SK-N-SH (cell line): ENCODE data around the gene CCNY. TPM values are rescaled to one million over a fixed set of nuclear protein-coding genes. Genes with fewer than 3 reads are reported as not detected.

Experiments
- CTCF ChIA-PET: fragments of 300-600, 350-600 bp; formaldehyde crosslinking; extraction: SDS; loops from one replicate; lab custom pipeline; 2021; lab: Yijun Ruan, JAX
- POLR2A ChIA-PET: fragments of 350-600 bp; sonication (Branson Sonifier 250); formaldehyde crosslinking; extraction: SDS; loops from one replicate; lab custom pipeline; 2020; ENCODE audit warnings: antibody characterized with exemption, inconsistent platforms; lab: Yijun Ruan, JAX
- DNase-seq: peaks from one replicate; pipeline ENCODE4 v3.0.0; 2012
- H2AFZ ChIP-seq: fragments of 200-600 bp; sonication (generic); 2 replicates; pipeline ENCODE4 v1.8.1; 2016; ENCODE audit warnings: antibody characterized with exemption, mild to moderate bottlenecking, low read depth
- H3F3A ChIP-seq: fragments of 200-600 bp; sonication (generic); replicated peaks from 2 replicates; pipeline ENCODE3; 2016; ENCODE audit warnings: antibody characterized with exemption, mild to moderate bottlenecking; ENCODE audit not compliant: insufficient read depth
- H3K27ac ChIP-seq, 2 experiments: fragments of 200-500 bp in 1 of 2; fragments of 200-600 bp in 1 of 2; sonication (Bioruptor generic) in 1 of 2; sonication (generic), shearing (Covaris generic) in 1 of 2; 2 replicates each; pipeline versions ENCODE4 v1.5.1 to v1.6.1; 2014 to 2016; ENCODE audit warnings: low read depth in 2 of 2, inconsistent platforms in 1 of 2, low read length in 1 of 2, mild to moderate bottlenecking in 1 of 2, mixed read lengths in 1 of 2
- H3K27me3 ChIP-seq: fragments of 200-600 bp; sonication (generic), shearing (Covaris generic); 2 replicates; pipeline ENCODE4 v1.6.1; 2016; ENCODE audit warnings: mixed run types; ENCODE audit not compliant: insufficient read depth
- H3K36me3 ChIP-seq, 2 experiments: fragments of 200-500 bp in 1 of 2; fragments of 200-600 bp in 1 of 2; sonication (Bioruptor generic) in 1 of 2; sonication (generic) in 1 of 2; replicated peaks in 1 of 2; 2 replicates each; pipeline versions ENCODE3 to v1.5.1; 2014 to 2016; ENCODE audit warnings: low read length in 1 of 2, mild to moderate bottlenecking in 1 of 2; ENCODE audit not compliant: insufficient read depth in 2 of 2, control insufficient read depth in 1 of 2
- H3K4me1 ChIP-seq, 2 experiments: fragments of 200-500 bp in 1 of 2; fragments of 200-600 bp in 1 of 2; sonication (Bioruptor generic) in 1 of 2; sonication (generic), shearing (Covaris generic) in 1 of 2; 2 replicates each; pipeline versions ENCODE4 v1.5.1 to v1.6.1; 2014 to 2016; ENCODE audit warnings: low read depth in 1 of 2, low read length in 1 of 2, mixed run types in 1 of 2; ENCODE audit not compliant: insufficient read depth in 2 of 2, control insufficient read depth in 1 of 2
- H3K4me2 ChIP-seq: fragments of 200-600 bp; sonication (generic), shearing (Covaris generic); 2 replicates; pipeline ENCODE4 v1.6.1; 2017; ENCODE audit warnings: mixed run types
- H3K4me3 ChIP-seq, 2 experiments: fragments of 200-500 bp in 1 of 2; fragments of 200-600 bp in 1 of 2; sonication (Bioruptor generic) in 1 of 2; sonication (generic), shearing (Covaris generic) in 1 of 2; 2 replicates each; pipeline versions ENCODE4 v1.5.1 to v1.8.1; 2014 to 2016; ENCODE audit warnings: low read depth in 2 of 2, inconsistent platforms in 1 of 2, low read length in 1 of 2, mild to moderate bottlenecking in 1 of 2, mixed read lengths in 1 of 2, moderate library complexity in 1 of 2
- H3K79me2 ChIP-seq: fragments of 200-600 bp; sonication (generic); 2 replicates; pipeline ENCODE4 v1.8.1; 2017; ENCODE audit warnings: mild to moderate bottlenecking; ENCODE audit not compliant: insufficient read depth
- H3K9ac ChIP-seq: fragments of 200-600 bp; sonication (generic); 2 replicates; pipeline ENCODE4 v1.6.1; 2017; ENCODE audit warnings: mixed run types
- H3K9me2 ChIP-seq: fragments of 200-600 bp; sonication (generic); 2 replicates; pipeline ENCODE4 v1.6.1; 2017; ENCODE audit warnings: mixed run types
- H3K9me3 ChIP-seq: fragments of 200-600 bp; sonication (generic); 2 replicates; pipeline ENCODE4 v1.6.1; 2017; ENCODE audit warnings: mixed run types, mild to moderate bottlenecking, moderate library complexity
- H4K20me1 ChIP-seq: fragments of 200-600 bp; sonication (generic); 2 replicates; pipeline ENCODE4 v1.6.1; 2017; ENCODE audit warnings: mild to moderate bottlenecking, mixed run types; ENCODE audit not compliant: insufficient read depth
- CHD2 ChIP-seq: fragments of 150-350 bp; IDR thresholded peaks from 2 replicates; pipeline ENCODE4 v1.6.1; 2018; ENCODE audit warnings: low read length; ENCODE audit not compliant: partially characterized antibody
- ELF1 ChIP-seq: IDR thresholded peaks from 2 replicates; pipeline ENCODE4 v1.4.0; 2012
- EP300 ChIP-seq, 2 experiments: IDR thresholded peaks; 2 replicates each; pipeline versions ENCODE4 v1.4.0 to v1.6.1; 2012; ENCODE audit warnings: borderline replicate concordance in 1 of 2, low read depth in 1 of 2, low read length in 1 of 2
- EZH2phosphoT487 ChIP-seq: fragments of 200-600 bp; sonication (generic); IDR thresholded peaks from 2 replicates; pipeline ENCODE4 v1.6.1; 2017; ENCODE audit warnings: low read depth, mixed run types, mild to moderate bottlenecking, antibody characterized with exemption, moderate library complexity, borderline replicate concordance
- FOXJ3 ChIP-seq: sonication (generic); formaldehyde crosslinking; IDR thresholded peaks from 2 replicates; pipeline ENCODE4 v1.5.1; 2020; ENCODE audit warnings: mild to moderate bottlenecking, missing genetic modification reagents
- FOXM1 ChIP-seq: IDR thresholded peaks from 2 replicates; pipeline ENCODE4 v1.4.0; 2012; ENCODE audit warnings: low read depth, mild to moderate bottlenecking
- GABPA ChIP-seq: IDR thresholded peaks from 2 replicates; pipeline ENCODE4 v1.4.0; 2012; ENCODE audit warnings: low read depth, mild to moderate bottlenecking
- JUND ChIP-seq: IDR thresholded peaks from 2 replicates; pipeline ENCODE4 v1.4.0; 2012
- MEF2A ChIP-seq: IDR thresholded peaks from 2 replicates; pipeline ENCODE4 v1.4.0; 2012; ENCODE audit warnings: low read depth, borderline replicate concordance
- NFIC ChIP-seq: IDR thresholded peaks from 2 replicates; pipeline ENCODE4 v1.4.0; 2012; ENCODE audit warnings: borderline replicate concordance
- NRF1 ChIP-seq: IDR thresholded peaks from 2 replicates; pipeline ENCODE4 v1.6.1; 2012; ENCODE audit warnings: low read depth, mild to moderate bottlenecking, low read length
- RAD21 ChIP-seq: IDR thresholded peaks from 2 replicates; pipeline ENCODE4 v1.6.1; 2012; ENCODE audit warnings: mild to moderate bottlenecking, low read length
- SIN3A ChIP-seq: IDR thresholded peaks from 2 replicates; pipeline ENCODE4 v1.6.1; 2012; ENCODE audit warnings: low read depth, mild to moderate bottlenecking, low read length, moderate library complexity, borderline replicate concordance
- SMC3 ChIP-seq: IDR thresholded peaks from 2 replicates; pipeline ENCODE4 v1.6.1; 2012; ENCODE audit warnings: low read depth, low read length, improper control_type of control experiment
- TAF1 ChIP-seq: IDR thresholded peaks from 2 replicates; pipeline ENCODE4 v1.6.1; 2012; ENCODE audit warnings: low read depth, mild to moderate bottlenecking, low read length, moderate library complexity, borderline replicate concordance
- TEAD4 ChIP-seq: IDR thresholded peaks from 2 replicates; pipeline ENCODE4 v1.4.0; 2012; ENCODE audit warnings: mild to moderate bottlenecking, borderline replicate concordance; ENCODE audit not compliant: insufficient read depth
- YY1 ChIP-seq: IDR thresholded peaks from 2 replicates; pipeline ENCODE4 v1.4.0; 2012; ENCODE audit warnings: low read depth, mild to moderate bottlenecking
- WGBS: methylation state at CpG from one replicate; pipeline ENCODE4 v1.1.6; 2017; ENCODE audit warnings: low lambda C conversion rate; 5-methylcytosine and 5-hydroxymethylcytosine counted together
- polyA plus RNA-seq, 3 experiments: library from polyadenylated mRNA; depleted of rRNA; stranded (reverse); fragments of >200 nt; gene quantifications; 2 replicates each; pipeline ENCODE4 v1.2.3, GENCODE V29; 2012
- TF ChIP-seq, protein P1 (sequence below): fragments of 150-350 bp; IDR thresholded peaks from 2 replicates; pipeline ENCODE4 v1.6.1; 2017; ENCODE audit warnings: antibody characterized with exemption, low read length, low read depth, borderline replicate concordance
- TF ChIP-seq, protein P2 (sequence below): IDR thresholded peaks from 2 replicates; pipeline ENCODE4 v1.4.0; 2012; ENCODE audit warnings: low read depth, borderline replicate concordance
- TF ChIP-seq, protein P3 (sequence below): fragments of 200-600 bp; sonication (generic); IDR thresholded peaks from 2 replicates; pipeline ENCODE4 v1.6.1; 2017; ENCODE audit warnings: antibody characterized with exemption, mild to moderate bottlenecking, moderate library complexity

Gene CCNY
- polyA plus RNA-seq, 1 of the 3 experiments (the other 2 are of a cell fraction) = 29.4 TPM

DNA sequence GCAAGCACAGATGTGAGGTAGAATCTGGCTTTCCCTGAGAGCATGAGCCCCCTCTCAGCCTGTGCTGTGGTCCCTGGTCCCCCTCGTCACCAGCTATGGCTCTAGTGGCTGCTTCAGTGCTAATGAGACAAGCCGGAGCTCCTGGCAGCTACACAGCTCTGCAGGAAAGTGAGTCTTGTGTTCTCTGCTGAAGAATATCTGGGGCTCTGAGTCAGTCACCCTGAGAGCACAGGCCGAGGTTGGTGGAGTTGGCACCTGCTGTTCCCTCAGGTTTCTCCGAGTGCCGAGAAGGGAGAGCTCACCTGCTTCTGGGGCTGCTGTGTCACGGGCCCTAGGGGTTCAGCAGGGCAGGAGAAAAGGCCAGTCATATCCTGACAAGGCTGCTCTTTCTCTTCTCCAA lies 231.6 kb downstream of the CCNY start:
- Histone ChIP-seq H4K20me1 (no peaks in the 10 kb centered on the region), H3K9me3 (no peaks in the 10 kb centered on the region), H3K4me1 (peaks cover 5 to 12% of the 10 kb centered on the region in 2 experiments; a peak in 2 of 4 replicates), H3K36me3 (peaks cover 9 to 49% of the 10 kb centered on the region in 2 experiments), H3K79me2 (no peaks in the 10 kb centered on the region), H3K9me2 (no peaks in the 10 kb centered on the region), H3K4me3 (no peak overlapping the region), H3K4me2 (no peak overlapping the region), H3K27me3 (no peaks in the 10 kb centered on the region), H3K27ac (no peak overlapping the region), H2AFZ (no peak overlapping the region), H3K9ac (no peak overlapping the region), H3F3A (no peaks in the 10 kb centered on the region)
- ChIA-PET CTCF (interaction anchor here (0.6 kb wide), 1 partner anchor 140 kb away, joined by 3 read pairs; no protein-coding TSS in a partner anchor), POLR2A (no interaction called here)
- WGBS = 94% methylated on average over 5 of the region's 6 CpGs
- no peak for DNase-seq
- TF ChIP-seq GABPA (no peak), ELF1 (no peak), EP300 (IDR thresholded peaks at IDR 0.05; ENCODE audit: borderline replicate concordance in 1 of 2, low read depth in 1 of 2, low read length in 1 of 2) (no peak), YY1 (no peak), NFIC (no peak)

DNA sequence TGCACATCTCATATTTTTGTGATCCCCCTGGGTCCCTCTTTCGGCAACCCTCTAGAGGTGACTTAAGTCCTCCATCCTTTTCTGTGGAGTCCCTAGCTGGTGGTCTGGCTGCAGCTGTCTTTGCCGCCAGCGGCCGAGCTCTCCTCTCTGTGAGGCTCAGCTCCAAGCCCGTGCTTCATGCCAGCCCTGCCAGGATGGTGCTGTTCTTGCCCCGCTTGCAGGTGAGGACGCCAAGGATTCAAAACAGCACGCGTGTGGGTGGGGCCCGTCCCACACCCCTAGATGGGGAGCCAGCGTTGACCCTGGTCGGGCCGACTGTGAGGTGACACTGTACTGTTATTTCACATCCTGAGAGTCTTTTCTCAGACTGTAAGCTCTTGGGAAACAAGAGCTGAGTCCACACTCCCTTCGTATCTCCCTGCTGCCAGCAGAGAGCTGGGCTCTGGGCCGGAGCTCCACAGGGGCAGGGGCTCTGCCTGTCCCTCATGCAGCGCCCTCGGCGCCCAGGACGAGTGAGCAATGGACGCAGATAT lies 232.2 kb downstream of the CCNY start:
- no peaks in the 10 kb centered on the region for H3K27me3 ChIP-seq
- TF ChIP-seq, protein P1, sequence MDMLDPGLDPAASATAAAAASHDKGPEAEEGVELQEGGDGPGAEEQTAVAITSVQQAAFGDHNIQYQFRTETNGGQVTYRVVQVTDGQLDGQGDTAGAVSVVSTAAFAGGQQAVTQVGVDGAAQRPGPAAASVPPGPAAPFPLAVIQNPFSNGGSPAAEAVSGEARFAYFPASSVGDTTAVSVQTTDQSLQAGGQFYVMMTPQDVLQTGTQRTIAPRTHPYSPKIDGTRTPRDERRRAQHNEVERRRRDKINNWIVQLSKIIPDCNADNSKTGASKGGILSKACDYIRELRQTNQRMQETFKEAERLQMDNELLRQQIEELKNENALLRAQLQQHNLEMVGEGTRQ = no peak
- DNase-seq = no peak
- H3K9me2 ChIP-seq = no peaks in the 10 kb centered on the region
- H4K20me1 ChIP-seq = no peaks in the 10 kb centered on the region
- H3K9ac ChIP-seq = no peak overlapping the region
- H3K4me3 ChIP-seq = no peak overlapping the region
- peaks cover 5 to 12% of the 10 kb centered on the region in 2 experiments; a peak in 2 of 4 replicates for H3K4me1 ChIP-seq
- WGBS = 98% methylated on average over 13 of the region's 20 CpGs
- H3K36me3 ChIP-seq = peaks cover 9 to 49% of the 10 kb centered on the region in 2 experiments
- H3F3A ChIP-seq = no peaks in the 10 kb centered on the region
- H3K79me2 ChIP-seq = no peaks in the 10 kb centered on the region
- ChIA-PET CTCF (no interaction called here), POLR2A (no interaction called here)
- H2AFZ ChIP-seq = no peak overlapping the region
- H3K9me3 ChIP-seq = no peaks in the 10 kb centered on the region
- H3K4me2 ChIP-seq = no peak overlapping the region
- no peak overlapping the region for H3K27ac ChIP-seq

DNA sequence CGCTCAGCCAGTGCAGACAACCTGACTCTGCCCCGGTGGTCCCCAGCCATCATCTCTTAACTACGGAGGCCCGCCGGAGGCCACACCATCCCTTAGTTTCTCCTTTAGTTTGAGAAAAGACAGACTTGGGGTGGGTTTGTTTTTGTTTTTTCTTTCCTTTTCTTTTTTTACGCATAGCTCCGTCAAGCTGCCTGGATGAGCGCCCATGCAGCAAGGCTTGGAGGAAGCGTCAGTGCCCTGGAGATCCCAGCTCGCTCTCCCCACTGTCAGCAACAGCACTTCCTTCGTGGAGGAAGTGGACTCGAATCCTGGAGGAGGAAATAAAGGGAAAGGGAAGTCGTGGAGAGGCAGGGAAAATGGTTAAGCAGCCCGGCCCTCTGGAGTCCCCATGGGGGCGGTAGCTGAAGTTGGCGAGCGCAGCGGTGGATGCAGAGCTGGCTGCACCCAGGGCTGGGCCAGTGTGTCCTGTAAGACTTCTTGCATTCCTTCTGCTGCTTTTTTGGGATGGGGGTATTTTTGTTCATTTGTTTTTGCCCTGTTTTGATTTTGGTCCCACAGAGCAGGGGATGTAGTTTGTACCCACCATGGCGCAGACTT lies 232.9 kb downstream of the CCNY start:
- Histone ChIP-seq H3K36me3 (peaks cover 9 to 49% of the 10 kb centered on the region in 2 experiments), H3K9me2 (no peaks in the 10 kb centered on the region), H4K20me1 (no peaks in the 10 kb centered on the region), H3K4me3 (no peak overlapping the region), H3K27ac (no peak overlapping the region), H3K9ac (no peak overlapping the region), H3K9me3 (no peaks in the 10 kb centered on the region), H3K4me1 (peaks cover 5 to 7% of the 10 kb centered on the region in 2 experiments; a peak in 2 of 4 replicates)
- 92% methylated on average over 19 of the region's 19 CpGs for WGBS
- POLR2A ChIA-PET = no interaction called here
- no peak for TF ChIP-seq YY1
- no peak for TF ChIP-seq EZH2phosphoT487
- TF ChIP-seq, protein P2, sequence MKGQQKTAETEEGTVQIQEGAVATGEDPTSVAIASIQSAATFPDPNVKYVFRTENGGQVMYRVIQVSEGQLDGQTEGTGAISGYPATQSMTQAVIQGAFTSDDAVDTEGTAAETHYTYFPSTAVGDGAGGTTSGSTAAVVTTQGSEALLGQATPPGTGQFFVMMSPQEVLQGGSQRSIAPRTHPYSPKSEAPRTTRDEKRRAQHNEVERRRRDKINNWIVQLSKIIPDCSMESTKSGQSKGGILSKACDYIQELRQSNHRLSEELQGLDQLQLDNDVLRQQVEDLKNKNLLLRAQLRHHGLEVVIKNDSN = no peak
- TF ChIP-seq NRF1 = no peak
- no peak for TF ChIP-seq JUND
- TF ChIP-seq, protein P3, sequence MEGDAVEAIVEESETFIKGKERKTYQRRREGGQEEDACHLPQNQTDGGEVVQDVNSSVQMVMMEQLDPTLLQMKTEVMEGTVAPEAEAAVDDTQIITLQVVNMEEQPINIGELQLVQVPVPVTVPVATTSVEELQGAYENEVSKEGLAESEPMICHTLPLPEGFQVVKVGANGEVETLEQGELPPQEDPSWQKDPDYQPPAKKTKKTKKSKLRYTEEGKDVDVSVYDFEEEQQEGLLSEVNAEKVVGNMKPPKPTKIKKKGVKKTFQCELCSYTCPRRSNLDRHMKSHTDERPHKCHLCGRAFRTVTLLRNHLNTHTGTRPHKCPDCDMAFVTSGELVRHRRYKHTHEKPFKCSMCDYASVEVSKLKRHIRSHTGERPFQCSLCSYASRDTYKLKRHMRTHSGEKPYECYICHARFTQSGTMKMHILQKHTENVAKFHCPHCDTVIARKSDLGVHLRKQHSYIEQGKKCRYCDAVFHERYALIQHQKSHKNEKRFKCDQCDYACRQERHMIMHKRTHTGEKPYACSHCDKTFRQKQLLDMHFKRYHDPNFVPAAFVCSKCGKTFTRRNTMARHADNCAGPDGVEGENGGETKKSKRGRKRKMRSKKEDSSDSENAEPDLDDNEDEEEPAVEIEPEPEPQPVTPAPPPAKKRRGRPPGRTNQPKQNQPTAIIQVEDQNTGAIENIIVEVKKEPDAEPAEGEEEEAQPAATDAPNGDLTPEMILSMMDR = no peak
- TF ChIP-seq MEF2A = no peak
- TF ChIP-seq CHD2 = no peak
- TF ChIP-seq TAF1 = no peak
- TF ChIP-seq FOXM1 = no peak
- no peak for TF ChIP-seq SIN3A
- no peak for TF ChIP-seq SMC3
- TF ChIP-seq FOXJ3 (CRISPR knock-in tag) = no peak
- TF ChIP-seq RAD21 = no peak
- no peak for TF ChIP-seq TEAD4
- TF ChIP-seq, all 33 proteins: peak for 0
- Histone ChIP-seq H3K4me2 (no peak overlapping the region), H3K79me2 (no peaks in the 10 kb centered on the region), H2AFZ (no peak overlapping the region), H3F3A (no peaks in the 10 kb centered on the region), H3K27me3 (no peaks in the 10 kb centered on the region)
- CTCF ChIA-PET = no interaction called here
- DNase-seq = no peak
